HG02885 (cell line): Measurements from ENCODE around the gene CPTP.

ENCODE experiments used
- ATAC-seq: cut with Tn5 transposase; IDR thresholded peaks from one replicate; pipeline ENCODE4 v1.9.1; 2021; ENCODE audit warnings: mild to moderate bottlenecking; ENCODE audit not compliant: unreplicated experiment, poor library complexity

CPTP gene

DNA sequence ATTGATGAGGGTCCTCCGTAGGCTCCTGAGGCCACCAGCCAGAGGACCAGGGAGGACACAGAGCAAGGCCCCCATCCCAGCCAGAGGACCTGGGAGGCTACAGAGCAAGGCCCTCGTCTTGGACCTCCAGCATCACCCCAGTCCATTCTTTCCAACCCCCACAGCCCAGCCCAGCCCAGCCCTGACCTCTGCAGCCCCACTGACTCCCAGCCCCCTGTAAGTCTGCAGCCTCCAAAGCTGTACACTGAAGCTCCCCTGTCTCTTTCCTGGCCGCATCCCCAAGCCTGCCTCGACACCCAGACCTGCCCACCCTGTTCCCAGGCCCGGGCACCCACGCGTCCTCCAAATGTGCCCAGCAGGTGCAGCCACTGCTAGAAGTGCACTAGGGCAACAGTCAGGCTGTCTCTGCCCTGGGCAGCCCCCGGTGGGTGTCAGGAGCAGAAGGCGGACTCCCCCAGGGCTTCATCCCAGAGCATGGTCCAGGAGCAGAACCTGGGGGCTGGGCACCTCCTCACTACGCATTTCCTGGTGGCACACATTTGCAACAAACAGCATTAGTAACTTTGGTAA, 22.5 kb downstream of the CPTP start:
- ATAC-seq = no peak

DNA sequence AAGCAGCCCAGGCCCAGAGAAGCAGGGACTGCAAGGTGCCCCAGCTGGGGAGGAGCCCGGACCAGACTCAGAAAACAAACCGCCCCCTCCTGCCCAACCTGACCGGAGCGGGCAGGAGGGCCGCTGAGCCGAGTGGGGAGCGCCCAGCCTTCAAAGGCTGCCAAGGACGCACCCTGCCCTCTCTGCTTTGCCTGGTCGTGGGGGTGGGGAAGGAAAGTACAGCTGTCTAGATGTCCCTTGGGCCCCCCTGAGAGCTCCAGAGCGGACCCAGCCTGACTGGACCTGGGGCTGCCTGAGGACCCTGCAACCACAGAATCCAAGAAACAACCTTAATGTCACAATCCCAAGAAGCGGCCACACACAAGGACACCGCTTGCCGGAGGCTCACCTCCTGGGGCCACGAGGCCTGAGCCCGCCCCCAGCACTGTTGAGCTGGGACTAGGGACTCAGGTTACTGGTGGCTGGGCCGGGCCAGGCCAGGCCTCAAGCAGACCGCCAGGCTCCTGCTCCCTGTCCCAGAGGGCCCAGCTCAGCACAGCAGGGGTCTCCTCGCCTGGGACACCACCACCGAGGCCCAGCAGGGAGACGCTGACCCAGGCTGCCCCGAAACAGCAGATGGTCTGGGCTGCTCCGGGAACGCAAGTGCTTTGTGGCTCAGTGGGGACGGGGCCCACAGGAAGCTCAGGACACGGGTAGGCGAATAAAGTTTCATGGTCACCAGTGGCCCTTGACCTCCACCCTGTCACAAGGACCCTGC, 23.2 kb downstream of the CPTP start:
- ATAC-seq = no peak

DNA sequence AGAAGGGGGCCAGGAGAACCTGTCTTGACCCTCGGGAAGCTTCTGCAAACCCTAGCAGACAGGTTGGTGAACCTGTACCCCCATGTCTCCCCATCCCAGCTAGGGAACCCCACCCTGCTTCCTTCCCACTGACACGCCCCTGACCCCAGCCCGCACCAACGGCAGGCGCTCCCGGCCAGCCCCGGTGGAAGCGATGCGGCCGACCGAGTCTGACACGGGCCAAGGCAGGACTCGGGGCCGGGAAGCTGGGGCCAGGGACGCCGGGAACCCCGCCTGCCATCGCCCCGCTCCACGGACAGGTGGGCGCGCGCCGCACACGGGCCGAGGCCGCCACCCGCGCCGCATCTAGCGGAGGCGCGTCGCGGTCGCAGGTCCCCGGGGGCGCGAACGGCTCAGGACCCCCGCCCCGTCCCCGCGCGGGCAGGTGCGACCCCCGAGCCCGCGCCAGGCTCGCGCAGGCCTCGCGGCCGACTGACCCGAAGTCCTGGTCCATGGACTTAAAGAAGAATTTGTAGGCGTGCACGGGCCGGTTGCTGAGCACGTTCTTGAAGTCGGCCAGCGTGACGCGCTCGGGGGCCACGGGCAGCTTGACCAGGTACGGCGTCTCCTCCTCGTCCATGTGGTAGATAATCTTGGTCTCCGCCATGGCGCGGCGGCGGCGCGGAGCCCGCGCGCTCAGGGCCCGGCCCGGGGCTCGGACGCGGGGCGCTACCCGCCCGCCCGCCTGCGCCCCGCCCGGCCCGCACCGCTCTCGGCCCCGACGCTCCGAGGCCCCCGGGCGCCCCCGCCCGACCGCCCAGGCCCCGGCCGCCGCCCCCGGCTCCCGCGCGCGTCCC, 24.0 kb downstream of the CPTP start:
- peak; percentile 8 for ATAC-seq

DNA sequence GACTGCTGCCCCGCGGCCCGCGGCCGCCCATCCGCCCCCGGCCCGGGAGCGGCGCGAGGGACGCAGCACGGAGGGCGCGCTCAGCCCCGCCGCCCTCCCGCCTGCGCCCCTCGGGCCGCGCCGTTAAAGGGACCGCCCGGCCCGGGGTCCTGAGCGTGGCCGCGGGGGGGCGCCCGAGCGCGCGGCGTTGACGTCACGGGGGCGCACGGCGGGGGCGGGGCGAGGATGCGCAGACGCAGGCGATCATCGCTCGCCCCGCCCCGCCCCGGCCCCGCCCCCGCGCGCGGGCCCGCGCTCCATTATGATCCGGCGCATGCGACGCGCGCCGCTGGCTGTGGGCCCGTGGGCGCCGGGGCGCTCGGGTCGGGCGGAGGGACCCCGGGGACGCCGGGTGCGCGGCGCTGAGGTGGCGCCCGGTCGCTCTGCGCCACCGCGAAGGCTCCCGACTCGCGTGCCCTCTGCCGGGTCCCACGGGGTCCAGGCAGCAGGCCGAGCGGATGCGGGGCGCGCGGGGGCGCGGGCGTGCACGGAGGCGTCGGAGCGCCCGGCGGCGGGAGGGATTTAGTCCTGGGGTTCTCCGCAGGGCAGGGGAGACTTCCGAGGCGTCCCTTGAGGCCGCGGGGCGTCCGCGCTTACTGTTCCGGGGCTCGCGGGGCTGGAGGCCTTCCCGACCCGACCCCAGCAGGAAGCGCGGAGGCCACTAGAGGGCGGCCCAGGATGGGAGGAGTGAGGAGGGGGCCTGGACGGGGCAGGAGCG, 24.8 kb downstream of the CPTP start, which contains the start of gene DVL1:
TSS of gene DVL1 (minus strand) at position 163 of the 757 bp plus-strand sequence. CDS start 353 bp downstream, outside the sequence.
- ATAC-seq = peak; percentile 64

DNA sequence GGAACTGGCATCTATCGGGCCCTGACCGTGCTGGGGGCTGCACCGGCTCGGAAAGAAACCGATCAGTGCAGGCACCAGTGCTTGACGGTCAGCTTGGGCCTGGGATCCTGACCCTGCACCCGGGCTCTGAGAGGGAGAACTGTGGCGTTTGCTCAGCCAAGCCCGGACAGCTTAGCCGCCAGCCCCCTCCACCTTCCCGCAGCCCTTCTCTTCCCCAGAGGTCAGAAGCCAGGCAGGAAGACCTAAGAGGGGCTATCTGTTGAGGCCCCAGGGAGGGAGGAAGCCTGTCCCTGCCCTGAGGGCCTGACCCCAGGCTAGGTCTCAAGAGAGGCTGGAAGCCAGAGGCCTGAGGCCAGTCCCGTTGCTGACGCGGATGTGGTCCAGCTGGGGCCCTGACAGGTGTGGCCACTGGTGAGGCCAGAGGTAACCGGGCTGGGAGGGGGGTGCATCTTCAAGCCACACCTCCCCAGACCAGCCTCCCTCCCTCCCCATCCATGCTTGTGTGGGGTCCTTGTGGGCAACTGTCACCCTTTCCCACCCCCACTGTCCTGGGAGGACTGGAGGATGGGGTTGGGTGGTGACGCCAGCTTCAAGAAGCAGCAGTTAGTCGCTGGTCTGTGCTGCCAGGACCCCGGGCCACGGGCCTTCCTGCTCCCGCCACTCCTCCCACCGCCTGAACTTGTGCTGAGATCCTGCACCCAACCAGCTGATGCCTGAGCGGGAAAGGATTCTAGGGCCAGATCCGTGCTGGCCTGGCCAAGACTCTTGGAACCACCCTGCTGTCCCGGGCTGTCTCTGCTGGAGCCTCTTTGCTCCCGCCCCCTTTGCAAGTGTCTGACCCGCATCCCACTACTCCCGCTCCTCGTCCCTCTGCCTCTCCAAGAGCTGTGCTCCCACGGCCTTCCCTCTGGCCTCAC, 27.2 kb downstream of the CPTP start:
- ATAC-seq = no peak

DNA sequence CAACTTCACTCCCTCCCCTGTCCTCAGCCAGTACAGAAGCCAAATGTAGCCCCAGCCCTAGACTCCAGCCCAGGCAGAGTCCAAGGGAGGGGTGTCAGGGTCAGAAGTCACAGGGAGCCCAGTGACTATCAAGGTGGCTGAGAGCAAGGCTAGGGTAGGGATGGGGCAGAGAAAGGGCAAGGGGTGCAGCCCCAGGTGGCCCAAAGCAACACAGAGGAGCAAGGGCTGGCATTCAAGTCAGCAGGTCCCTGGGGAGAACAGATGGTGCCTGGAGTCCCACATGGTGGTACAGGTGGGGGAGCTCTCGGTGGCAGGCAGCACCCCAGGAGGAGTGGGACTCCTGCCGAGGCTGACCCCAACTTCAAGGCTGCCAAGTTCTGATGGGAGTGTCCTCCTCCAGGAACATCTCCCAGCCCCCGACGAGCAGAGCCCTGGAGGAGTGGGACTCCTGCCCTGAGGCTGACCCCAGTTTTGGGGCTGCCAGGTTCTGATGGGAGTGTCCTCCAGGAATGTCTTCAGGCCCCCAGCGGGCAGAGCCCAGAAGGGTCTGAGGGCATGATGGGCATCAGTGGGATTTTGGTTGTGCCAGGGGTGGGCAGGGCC, 28.3 kb downstream of the CPTP start:
- ATAC-seq = no peak

DNA sequence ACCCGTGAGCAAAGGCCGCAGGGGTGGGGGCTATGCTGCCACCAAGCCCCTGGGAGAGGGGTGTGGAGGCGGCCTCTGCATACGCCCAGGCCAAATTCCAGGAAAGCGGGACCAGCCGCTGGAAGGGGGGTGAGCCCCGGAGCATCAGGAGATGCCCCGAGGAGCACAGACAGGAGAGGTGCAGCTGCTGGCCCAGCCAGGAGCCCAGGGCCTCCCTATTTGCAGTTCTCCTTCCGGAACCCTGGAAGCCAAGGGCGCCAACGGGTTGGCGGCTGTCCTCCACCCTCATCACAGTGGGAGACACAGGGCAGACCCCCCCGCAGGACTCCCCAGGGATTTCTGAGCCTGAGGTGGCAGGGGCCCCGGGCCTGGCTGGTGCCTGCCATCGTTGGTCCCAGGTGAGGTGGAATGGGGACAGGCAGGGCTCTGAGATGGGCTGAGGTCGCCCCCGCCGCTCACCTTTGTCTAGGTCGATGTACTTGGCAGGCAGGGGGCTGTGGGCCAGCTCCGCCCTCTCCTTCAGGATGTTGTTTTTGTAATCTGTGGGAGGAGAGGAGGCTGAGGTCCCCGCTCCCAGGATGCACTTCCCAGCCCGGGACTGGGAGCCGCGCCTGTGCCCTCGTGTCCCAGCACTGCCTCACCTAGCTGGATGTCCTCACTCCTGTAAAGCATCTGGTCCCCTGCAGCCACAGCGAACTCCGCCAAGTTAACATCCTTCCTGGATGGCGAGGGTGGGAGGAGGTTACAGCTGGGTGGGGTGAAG, 29.0 kb downstream of the CPTP start:
- no peak for ATAC-seq

DNA sequence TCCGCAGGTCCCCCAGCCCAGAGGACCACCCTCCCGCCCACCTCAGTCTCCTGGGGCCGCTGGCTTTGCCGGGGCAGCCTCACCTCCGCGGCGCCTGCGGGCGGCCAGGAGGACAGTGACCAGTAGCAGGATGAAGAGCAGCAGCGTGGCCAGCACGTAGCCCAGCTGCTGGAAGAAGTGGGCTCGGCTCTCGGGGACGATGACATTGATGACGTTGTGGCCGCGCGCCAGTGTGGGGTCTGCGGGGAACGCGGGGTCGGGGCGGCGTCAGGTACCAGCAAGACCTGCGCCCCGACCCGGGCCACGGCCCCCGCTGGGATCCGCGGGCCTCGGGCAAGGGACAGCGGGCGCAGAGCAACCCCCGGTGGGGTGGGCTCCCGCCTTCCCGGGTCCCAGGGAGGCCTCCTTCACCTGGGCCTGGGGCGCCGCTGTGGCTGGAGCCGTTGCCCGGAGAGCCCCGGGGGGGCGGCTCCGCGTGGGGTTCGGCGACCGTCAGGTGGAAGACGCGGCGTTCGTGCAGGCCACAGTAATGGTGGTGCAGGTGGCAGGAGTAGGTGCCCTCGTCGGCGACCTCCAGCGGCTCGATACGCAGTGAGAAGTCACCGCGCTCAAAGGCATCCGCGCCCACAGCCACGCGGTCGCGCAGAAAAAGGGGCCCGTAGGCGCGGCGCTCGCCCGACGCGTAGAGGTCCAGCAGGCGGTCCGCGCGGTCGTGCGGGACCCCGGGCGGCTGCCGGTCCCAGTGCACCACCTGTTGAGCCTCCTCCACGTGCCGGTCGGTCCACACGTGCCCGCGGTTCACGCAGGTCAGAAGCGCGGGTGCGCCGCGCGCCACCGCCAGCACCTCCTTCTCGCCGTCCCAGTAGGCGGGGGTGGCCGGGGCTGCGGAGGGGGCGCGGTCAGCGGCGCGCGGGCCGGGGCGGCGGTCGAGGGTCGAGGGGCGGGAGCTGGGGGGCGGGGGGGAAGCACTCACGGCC, 30.0 kb downstream of the CPTP start:
- ATAC-seq = no peak

DNA sequence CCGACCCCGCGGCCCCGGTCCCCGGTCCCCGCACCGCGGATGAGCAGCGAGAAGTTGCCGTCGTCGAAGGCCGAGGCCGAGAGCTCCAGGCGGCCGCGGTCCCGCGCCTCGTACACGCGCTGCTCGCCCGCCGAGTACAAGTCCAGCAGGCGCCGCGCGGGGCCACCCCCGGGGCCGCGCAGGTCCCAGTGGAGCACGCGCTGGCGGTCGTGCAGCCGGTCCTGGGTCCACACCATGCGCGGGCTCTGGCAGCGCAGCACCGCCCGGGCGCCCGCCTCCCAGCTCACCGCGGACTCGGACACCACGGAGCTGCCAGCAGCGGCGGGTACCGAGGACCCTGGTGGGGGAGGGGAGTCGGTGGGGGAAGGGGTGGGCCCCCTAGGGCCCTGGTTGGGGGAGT, 30.8 kb downstream of the CPTP start:
- no peak for ATAC-seq

DNA sequence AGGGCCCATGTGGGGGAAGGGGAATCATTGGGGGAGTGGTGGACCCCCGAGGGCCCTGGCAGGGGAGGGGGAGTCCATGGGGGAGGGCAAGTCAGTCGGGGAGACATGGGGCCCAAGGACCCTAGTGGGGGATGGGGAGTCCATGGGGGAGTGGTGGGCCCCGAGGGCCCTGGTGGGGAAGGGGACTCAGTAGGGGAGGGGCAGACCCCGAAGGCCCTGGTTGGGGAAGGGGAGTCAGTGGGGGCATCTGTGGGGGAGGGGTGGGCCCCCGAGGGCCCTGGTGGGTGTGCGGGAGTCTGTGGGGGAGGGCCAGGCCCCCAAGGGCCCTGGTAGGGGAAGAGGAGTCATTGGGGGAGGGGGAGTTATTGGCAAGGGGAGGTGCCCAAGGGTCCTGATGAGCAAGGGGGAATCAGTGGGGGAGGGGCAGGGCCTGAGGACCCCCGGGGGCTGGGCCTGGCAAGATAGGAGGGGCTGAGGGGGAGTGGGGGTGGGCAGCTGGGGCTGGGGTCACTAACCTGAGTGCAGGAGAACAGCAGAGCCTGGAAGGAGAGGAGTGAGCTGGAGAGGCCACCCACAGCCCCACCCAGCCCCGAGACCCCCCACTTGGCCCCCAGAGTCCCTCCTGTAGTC, 31.7 kb downstream of the CPTP start:
- no peak for ATAC-seq

DNA sequence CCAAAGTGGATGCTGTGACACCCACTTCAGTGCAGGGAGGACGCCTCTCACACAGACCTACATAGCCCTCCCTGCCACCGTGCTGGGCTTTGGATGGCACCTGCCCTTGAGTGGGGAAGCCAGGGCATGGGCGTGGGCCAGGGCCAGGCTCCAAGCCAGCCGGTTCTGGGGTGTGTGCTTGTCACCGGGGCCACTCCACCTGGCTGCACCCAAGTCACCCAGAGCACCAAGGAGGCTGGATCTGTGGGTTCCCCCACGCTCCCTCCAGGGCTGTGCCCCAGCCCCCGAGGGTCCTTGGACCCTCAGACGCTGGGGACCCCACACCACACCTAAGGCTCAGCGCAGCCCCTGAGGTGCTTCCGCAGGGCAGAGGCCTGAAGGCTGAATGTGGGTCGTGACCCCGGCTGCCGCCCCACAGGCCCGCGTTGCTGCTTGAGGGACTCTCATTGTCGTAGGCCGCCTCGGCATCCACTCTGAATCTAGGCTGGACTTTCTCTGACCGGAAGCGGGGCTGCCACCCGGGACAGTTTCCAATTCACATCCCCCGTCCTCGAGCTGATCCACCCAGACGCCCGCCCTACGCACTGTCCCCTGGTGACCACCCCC, 32.3 kb downstream of the CPTP start:
- no peak for ATAC-seq

DNA sequence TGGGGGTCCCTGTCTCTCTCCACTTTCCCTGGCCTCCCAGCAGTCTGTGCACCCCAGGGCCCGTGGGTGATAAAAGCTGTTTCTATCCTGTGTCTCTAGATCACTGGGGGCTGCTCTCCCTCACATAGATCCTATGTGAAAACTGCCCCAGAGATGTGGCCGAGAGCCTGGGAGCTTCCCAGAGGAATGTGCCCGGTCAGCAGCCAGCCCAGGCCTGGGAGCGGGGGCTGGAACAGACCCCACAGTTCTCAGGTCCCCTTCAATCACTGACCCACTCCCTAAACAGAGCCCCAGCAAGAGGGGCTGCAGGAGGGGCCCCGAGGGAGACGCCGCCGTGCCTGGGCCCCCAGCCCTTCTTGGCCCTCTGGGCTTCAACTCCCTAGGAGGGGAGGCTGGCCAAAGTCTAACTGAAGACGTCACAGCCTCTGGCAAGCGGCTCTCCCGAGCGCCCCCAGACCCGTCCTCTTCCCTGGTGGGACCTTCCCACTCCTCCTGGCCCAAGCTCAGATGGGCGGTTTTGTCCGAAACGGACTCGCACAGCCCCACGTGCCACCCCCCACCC, 33.4 kb downstream of the CPTP start:
- ATAC-seq = no peak

DNA sequence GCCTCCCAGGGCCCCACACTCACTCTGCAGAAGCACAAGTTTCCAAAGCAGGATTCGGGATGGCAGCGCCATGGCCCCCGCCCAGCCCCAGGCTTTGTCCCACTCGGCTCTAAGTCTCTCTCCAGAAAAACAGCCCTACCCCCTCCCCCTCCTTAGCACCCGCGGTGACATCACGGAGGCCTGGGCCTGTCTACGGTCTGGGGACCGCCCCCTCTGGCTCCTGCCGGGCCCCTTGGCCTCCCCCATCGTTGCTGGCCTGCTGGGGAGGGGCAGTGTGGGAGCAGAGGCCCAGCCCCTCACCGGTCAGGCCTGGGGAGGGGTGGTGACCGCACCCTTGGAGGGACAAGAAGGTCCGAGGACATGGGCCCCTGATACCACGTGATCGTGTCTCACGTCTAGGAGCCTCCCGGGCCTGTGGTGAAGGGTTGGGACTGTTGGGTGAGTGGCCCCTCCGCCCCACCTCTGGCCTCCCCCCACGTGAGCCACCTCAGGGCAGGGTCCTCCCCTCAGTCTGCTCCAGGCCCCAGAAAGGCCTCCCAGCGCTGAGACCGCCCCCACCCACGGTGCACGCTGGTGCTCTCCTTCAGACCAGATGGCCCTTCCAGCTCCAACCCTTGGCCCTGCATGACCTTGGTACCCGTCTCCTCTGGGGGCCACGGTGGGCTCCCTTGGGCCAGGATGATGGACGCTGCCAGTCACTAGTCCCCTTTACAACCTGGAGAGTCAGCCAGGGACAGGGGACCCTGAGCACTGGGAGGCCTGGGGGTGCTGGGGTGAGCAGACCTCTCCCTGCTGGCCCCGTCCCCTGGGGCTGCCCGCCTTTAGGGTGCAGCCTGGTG, 34.0 kb downstream of the CPTP start, which contains the start of gene MXRA8:
TSS of gene MXRA8 (minus strand) at position 123 of the 839 bp plus-strand sequence. CDS start at position 72, 51 bp downstream.
- no peak for ATAC-seq

DNA sequence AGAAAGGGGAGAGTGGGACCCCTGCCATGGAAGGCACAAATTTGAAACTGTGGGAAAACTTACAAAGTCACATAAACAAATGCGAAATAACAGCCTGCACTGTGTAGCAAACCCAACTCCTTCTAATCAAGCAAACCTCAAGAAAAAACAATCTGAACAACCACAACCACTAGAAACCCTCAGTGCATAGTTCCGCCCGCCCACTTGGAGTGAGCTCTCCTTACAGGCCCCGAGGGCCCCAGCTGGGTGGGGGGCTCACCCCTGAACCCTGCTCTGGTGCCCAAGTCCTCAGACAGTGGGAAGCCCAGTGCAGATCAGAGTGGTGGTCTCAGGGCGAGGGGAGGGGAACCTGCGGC, 34.7 kb downstream of the CPTP start:
- no peak for ATAC-seq
